RWPE2 (cell line): Measurements from ENCODE around the gene SEMA5B.

ENCODE experiments used
- ATAC-seq: fragments of 200-7000 bp; cut with Tn5 transposase; 3 replicates; pipeline ENCODE4 v1.9.1; 2021; ENCODE audit warnings: low read depth
- DNase-seq: peaks from one replicate; pipeline ENCODE4 v3.0.0-alpha.2; 2020; ENCODE audit warnings: low spot score
- H3K27ac ChIP-seq: fragments of 450-650 bp; 2 replicates; pipeline ENCODE4 v1.5.1; 2017; ENCODE audit warnings: mild to moderate bottlenecking; ENCODE audit not compliant: poor library complexity, severe bottlenecking
- H3K27me3 ChIP-seq: fragments of 250-450 bp; sonication (Bioruptor Pico); 2 replicates; pipeline ENCODE4 v1.5.1; 2021; ENCODE audit warnings: mild to moderate bottlenecking, moderate library complexity; ENCODE audit not compliant: insufficient read depth, poor library complexity, severe bottlenecking
- H3K36me3 ChIP-seq: fragments of 250-450 bp; sonication (Bioruptor Pico); 2 replicates; pipeline ENCODE4 v1.5.1; 2020; ENCODE audit warnings: low read depth, mild to moderate bottlenecking, moderate library complexity
- H3K4me1 ChIP-seq: fragments of 250-450 bp; sonication (Bioruptor Pico); 2 replicates; pipeline ENCODE4 v1.5.1; 2021; ENCODE audit warnings: mild to moderate bottlenecking, moderate library complexity; ENCODE audit not compliant: insufficient read depth, poor library complexity, severe bottlenecking
- H3K4me3 ChIP-seq: fragments of 250-450 bp; sonication (Bioruptor Pico); 2 replicates; pipeline ENCODE4 v1.5.1; 2021; ENCODE audit warnings: mild to moderate bottlenecking, moderate library complexity; ENCODE audit not compliant: severe bottlenecking
- H3K9me3 ChIP-seq: fragments of 250-450 bp; sonication (Bioruptor Pico); 2 replicates; pipeline ENCODE4 v1.5.1; 2021; ENCODE audit warnings: mild to moderate bottlenecking, moderate library complexity; ENCODE audit not compliant: severe bottlenecking
- TF ChIP-seq, protein P1 (sequence below): fragments of 450-650 bp; IDR thresholded peaks from one replicate; pipeline ENCODE4 v1.5.1; 2017; ENCODE audit warnings: mild to moderate bottlenecking, moderate library complexity; ENCODE audit not compliant: poor library complexity, severe bottlenecking

Gene SEMA5B

DNA sequence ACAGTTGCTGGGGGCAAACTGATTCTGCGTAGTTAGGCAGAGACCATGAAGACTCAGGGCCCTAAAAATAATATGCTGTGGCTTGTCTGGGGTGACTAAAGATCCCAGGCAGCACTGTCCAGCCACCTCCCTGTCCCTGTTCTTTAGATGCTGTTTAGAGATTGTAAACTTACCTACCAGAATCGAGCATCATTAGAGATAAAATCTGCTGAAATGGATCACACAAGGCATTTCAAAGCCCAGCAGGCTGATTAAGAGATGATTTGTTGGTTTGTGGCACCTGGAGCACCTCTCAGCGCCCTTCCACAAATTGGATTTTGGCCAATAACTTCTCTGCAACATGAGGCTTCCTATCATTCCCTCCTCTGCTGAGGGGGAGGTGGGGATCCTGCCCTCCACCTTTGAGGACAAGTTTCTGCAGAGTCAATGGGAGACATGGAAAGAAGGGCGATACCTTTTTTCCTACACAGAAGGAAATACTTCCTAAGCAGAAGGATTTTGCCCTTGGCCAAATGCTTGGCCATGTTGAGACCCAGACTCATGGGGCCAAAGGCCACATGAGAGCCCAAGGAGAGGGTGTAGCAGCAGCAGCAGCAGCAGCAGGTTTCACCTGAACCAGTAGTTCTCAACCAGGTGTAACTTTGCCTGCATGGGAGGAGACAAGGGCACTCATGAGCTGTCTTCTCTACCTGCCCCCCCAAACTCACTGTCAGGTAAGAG, 37.5 kb downstream of the SEMA5B start:
- H3K4me1 ChIP-seq = no peaks in the 10 kb centered on the region
- ATAC-seq (no peak), DNase-seq (no peak)
- no peaks in the 10 kb centered on the region for H3K27me3 ChIP-seq
- H3K27ac ChIP-seq = no peak overlapping the region
- no peaks in the 10 kb centered on the region for H3K36me3 ChIP-seq
- TF ChIP-seq, protein P1, sequence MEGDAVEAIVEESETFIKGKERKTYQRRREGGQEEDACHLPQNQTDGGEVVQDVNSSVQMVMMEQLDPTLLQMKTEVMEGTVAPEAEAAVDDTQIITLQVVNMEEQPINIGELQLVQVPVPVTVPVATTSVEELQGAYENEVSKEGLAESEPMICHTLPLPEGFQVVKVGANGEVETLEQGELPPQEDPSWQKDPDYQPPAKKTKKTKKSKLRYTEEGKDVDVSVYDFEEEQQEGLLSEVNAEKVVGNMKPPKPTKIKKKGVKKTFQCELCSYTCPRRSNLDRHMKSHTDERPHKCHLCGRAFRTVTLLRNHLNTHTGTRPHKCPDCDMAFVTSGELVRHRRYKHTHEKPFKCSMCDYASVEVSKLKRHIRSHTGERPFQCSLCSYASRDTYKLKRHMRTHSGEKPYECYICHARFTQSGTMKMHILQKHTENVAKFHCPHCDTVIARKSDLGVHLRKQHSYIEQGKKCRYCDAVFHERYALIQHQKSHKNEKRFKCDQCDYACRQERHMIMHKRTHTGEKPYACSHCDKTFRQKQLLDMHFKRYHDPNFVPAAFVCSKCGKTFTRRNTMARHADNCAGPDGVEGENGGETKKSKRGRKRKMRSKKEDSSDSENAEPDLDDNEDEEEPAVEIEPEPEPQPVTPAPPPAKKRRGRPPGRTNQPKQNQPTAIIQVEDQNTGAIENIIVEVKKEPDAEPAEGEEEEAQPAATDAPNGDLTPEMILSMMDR = no peak
- no peak overlapping the region for H3K4me3 ChIP-seq
- no peaks in the 10 kb centered on the region for H3K9me3 ChIP-seq

DNA sequence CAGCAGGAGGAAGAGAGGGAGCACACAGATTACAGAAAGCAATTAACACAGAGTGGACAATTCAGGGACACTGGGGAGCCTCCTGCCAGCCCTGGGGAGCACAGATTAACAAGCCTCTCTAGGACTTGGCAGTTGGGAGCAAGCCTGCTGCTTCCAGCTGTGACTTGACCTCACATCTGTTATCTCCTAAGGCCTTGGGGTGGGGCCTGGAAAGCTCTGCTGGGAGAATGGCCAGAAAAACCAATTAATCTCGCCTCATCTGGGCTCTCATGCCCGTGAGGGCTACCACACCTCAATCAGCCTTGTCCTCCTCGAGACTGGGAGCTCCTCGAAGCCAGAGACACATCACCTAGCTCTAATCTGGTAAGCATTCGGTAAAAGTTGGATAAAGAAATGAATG, 39.1 kb downstream of the SEMA5B start:
- H3K36me3 ChIP-seq = no peaks in the 10 kb centered on the region
- H3K27ac ChIP-seq = no peak overlapping the region
- H3K27me3 ChIP-seq = no peaks in the 10 kb centered on the region
- H3K4me3 ChIP-seq = no peak overlapping the region
- DNase-seq = no peak
- no peak for ATAC-seq
- no peaks in the 10 kb centered on the region for H3K9me3 ChIP-seq
- H3K4me1 ChIP-seq = no peaks in the 10 kb centered on the region
- TF ChIP-seq, protein P1 = no peak

DNA sequence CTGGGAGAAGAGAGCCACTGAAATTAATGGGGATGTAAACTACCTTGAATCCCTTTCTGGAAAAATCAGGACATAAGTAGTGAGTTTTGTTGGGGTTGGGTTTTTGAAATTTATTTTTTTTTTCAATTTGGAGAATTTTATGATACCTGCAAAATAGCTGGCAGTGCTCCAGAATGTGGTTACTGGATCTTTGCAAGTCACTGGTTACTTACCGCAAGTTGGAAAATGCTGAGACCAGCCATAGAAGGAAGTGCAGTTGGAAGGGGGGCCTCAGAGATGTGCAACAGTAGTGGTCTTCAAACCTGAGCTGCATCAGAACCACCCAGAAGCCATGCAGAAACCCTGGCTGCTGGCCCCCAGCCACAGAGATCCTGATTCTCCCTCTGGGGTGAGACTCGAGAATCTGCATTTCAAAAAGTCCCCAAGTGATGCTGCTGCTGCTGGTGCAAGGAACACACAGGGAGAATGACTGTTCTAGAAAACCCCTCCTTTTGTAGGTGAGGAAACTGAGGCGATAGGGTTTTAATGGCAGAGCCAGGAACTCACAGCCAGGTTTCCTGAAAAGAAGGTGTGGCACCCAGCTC, 39.7 kb downstream of the SEMA5B start:
- no peaks in the 10 kb centered on the region for H3K36me3 ChIP-seq
- no peaks in the 10 kb centered on the region for H3K9me3 ChIP-seq
- H3K27me3 ChIP-seq = no peaks in the 10 kb centered on the region
- DNase-seq (no peak), ATAC-seq (no peak)
- TF ChIP-seq, protein P1 = no peak
- no peaks in the 10 kb centered on the region for H3K4me1 ChIP-seq
- no peak overlapping the region for H3K4me3 ChIP-seq
- H3K27ac ChIP-seq = no peak overlapping the region

DNA sequence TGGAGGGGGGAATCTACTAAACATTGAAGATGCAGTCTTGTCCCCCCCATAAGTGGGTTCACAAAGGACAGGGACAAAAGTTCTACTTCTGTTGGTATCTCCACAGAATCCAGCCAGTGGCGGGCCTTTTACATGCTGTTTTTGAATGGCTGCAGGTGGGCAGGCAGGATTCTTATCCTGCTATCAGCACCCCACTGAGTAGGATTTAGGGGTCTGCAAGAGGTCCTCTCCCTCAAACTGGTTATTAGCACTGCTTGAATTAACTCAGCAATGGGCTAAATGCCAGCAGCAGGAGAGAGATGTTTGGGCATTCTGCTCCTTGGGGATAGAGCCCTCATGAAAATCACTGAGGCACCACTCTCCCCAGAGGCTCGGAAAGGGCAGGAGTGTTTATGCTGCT, 40.3 kb downstream of the SEMA5B start:
- no peaks in the 10 kb centered on the region for H3K27me3 ChIP-seq
- H3K4me1 ChIP-seq = no peaks in the 10 kb centered on the region
- no peak overlapping the region for H3K27ac ChIP-seq
- H3K4me3 ChIP-seq = no peak overlapping the region
- TF ChIP-seq, protein P1 = no peak
- DNase-seq (no peak), ATAC-seq (no peak)
- no peaks in the 10 kb centered on the region for H3K9me3 ChIP-seq
- no peaks in the 10 kb centered on the region for H3K36me3 ChIP-seq

DNA sequence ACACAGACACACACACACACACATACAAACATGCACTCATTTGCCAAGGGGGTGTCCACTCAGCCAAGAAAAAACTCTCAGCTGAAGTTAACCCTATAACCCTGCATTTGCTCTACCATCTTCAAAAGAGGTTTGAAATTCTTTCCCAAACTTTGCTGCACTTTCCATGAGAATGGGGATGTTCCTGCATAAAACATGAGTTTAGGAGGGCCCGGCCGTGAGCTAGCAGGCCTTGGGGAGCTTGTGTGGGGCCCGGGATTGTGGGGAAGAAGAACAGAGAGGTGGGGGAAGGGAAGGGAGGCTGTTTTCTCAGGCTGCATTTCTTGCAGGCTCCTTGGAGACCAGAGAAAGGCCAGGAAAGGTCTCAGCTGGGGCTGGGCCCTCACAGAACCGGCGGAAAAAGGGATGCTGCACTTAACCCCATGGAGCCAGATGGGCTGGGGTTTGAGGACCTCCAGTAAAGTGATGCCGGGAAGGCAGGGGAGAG, 40.8 kb downstream of the SEMA5B start:
- ATAC-seq = no peak
- Histone ChIP-seq H3K4me1 (no peaks in the 10 kb centered on the region), H3K9me3 (no peaks in the 10 kb centered on the region), H3K4me3 (no peak overlapping the region), H3K27ac (no peak overlapping the region), H3K36me3 (no peaks in the 10 kb centered on the region), H3K27me3 (no peaks in the 10 kb centered on the region)
- TF ChIP-seq, protein P1 = no peak
- DNase-seq = no peak
